ENCODE data around the gene IL22RA2. TPM values are rescaled to one million over a fixed set of nuclear protein-coding genes. Genes with fewer than 3 reads are reported as not detected.

IL22RA2 gene
- total and polyA plus RNA-seq, 4 donors = 0.05 TPM; not detected in 3

DNA sequence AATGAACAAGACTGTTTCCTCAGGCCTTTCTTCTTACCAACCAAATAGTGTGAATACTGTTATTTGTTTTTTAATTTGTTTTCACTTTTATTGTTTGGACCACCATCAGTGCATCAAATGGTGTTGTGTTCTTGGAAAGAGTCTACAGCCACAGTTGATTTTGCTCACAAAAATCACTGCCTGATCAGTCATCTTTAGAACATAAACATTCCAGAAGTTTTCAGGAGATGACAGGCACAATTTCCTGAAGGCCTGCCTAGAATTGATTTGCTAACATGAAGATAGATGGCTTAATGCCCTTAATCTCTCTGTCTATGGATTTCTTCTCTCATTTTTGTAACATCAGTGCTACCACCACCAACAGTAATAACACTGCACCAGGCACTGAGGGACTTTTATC lies 13.5 kb downstream of the IL22RA2 start:
- H3K27ac ChIP-seq (ENCODE audit: low read depth in 1 of 2, low read length in 2 of 2) = no peak overlapping the region
- H3K9ac ChIP-seq (ENCODE audit: low read depth in 1 of 2, low read length in 2 of 2) = no peak overlapping the region
- H3K27me3 ChIP-seq (ENCODE audit: control insufficient read depth in 4 of 4, insufficient read depth in 4 of 4, low read length in 3 of 4) = peaks cover 0 to 5% (median 0%) of the 10 kb centered on the region in 4 donors
- no peak overlapping the region for H3K4me3 ChIP-seq (ENCODE audit: low read depth in 1 of 3, low read length in 3 of 3)
- no peak for DNase-seq (ENCODE audit: low spot score)
- no peaks in the 10 kb centered on the region for H3K4me1 ChIP-seq (ENCODE audit: control insufficient read depth in 4 of 4, insufficient read depth in 4 of 4, low read length in 3 of 4)
- no peak for TF ChIP-seq FOXA2 (IDR thresholded peaks at IDR 0.05)
- TF ChIP-seq EGR1 (IDR thresholded peaks at IDR 0.05; ENCODE audit: low read depth in 2 of 2) = no peak
- TF ChIP-seq JUND (IDR thresholded peaks at IDR 0.05) = no peak
- no peak for TF ChIP-seq TAF1 (conservative IDR thresholded peaks at IDR 0.05)
- TF ChIP-seq RXRA (IDR thresholded peaks at IDR 0.05) = no peak
- no peak for TF ChIP-seq HNF4A (conservative IDR thresholded peaks at IDR 0.05)
- TF ChIP-seq SP1 (IDR thresholded peaks at IDR 0.05) = no peak
- no peak for TF ChIP-seq YY1 (IDR thresholded peaks at IDR 0.05)
- no peak for TF ChIP-seq HNF4G (IDR thresholded peaks at IDR 0.05)
- TF ChIP-seq, protein P1, sequence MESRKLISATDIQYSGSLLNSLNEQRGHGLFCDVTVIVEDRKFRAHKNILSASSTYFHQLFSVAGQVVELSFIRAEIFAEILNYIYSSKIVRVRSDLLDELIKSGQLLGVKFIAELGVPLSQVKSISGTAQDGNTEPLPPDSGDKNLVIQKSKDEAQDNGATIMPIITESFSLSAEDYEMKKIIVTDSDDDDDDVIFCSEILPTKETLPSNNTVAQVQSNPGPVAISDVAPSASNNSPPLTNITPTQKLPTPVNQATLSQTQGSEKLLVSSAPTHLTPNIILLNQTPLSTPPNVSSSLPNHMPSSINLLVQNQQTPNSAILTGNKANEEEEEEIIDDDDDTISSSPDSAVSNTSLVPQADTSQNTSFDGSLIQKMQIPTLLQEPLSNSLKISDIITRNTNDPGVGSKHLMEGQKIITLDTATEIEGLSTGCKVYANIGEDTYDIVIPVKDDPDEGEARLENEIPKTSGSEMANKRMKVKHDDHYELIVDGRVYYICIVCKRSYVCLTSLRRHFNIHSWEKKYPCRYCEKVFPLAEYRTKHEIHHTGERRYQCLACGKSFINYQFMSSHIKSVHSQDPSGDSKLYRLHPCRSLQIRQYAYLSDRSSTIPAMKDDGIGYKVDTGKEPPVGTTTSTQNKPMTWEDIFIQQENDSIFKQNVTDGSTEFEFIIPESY (IDR thresholded peaks at IDR 0.05) = no peak
- TF ChIP-seq, protein P2, sequence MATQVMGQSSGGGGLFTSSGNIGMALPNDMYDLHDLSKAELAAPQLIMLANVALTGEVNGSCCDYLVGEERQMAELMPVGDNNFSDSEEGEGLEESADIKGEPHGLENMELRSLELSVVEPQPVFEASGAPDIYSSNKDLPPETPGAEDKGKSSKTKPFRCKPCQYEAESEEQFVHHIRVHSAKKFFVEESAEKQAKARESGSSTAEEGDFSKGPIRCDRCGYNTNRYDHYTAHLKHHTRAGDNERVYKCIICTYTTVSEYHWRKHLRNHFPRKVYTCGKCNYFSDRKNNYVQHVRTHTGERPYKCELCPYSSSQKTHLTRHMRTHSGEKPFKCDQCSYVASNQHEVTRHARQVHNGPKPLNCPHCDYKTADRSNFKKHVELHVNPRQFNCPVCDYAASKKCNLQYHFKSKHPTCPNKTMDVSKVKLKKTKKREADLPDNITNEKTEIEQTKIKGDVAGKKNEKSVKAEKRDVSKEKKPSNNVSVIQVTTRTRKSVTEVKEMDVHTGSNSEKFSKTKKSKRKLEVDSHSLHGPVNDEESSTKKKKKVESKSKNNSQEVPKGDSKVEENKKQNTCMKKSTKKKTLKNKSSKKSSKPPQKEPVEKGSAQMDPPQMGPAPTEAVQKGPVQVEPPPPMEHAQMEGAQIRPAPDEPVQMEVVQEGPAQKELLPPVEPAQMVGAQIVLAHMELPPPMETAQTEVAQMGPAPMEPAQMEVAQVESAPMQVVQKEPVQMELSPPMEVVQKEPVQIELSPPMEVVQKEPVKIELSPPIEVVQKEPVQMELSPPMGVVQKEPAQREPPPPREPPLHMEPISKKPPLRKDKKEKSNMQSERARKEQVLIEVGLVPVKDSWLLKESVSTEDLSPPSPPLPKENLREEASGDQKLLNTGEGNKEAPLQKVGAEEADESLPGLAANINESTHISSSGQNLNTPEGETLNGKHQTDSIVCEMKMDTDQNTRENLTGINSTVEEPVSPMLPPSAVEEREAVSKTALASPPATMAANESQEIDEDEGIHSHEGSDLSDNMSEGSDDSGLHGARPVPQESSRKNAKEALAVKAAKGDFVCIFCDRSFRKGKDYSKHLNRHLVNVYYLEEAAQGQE (IDR thresholded peaks at IDR 0.05) = no peak
- TF ChIP-seq RAD21 (IDR thresholded peaks at IDR 0.05) = no peak
- TF ChIP-seq, protein P3, sequence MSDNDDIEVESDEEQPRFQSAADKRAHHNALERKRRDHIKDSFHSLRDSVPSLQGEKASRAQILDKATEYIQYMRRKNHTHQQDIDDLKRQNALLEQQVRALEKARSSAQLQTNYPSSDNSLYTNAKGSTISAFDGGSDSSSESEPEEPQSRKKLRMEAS (IDR thresholded peaks at IDR 0.05) = no peak
- TF ChIP-seq, protein P4, sequence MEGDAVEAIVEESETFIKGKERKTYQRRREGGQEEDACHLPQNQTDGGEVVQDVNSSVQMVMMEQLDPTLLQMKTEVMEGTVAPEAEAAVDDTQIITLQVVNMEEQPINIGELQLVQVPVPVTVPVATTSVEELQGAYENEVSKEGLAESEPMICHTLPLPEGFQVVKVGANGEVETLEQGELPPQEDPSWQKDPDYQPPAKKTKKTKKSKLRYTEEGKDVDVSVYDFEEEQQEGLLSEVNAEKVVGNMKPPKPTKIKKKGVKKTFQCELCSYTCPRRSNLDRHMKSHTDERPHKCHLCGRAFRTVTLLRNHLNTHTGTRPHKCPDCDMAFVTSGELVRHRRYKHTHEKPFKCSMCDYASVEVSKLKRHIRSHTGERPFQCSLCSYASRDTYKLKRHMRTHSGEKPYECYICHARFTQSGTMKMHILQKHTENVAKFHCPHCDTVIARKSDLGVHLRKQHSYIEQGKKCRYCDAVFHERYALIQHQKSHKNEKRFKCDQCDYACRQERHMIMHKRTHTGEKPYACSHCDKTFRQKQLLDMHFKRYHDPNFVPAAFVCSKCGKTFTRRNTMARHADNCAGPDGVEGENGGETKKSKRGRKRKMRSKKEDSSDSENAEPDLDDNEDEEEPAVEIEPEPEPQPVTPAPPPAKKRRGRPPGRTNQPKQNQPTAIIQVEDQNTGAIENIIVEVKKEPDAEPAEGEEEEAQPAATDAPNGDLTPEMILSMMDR (IDR thresholded peaks at IDR 0.05; ENCODE audit: low read depth, low read length, missing input control) = no peak
- TF ChIP-seq GABPA (IDR thresholded peaks at IDR 0.05 in 1 of 2, conservative IDR thresholded peaks at IDR 0.05 in 1 of 2) = no peak
- TF ChIP-seq NR2F2 (IDR thresholded peaks at IDR 0.05) = no peak
- TF ChIP-seq, protein P5, sequence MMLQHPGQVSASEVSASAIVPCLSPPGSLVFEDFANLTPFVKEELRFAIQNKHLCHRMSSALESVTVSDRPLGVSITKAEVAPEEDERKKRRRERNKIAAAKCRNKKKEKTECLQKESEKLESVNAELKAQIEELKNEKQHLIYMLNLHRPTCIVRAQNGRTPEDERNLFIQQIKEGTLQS (IDR thresholded peaks at IDR 0.05) = no peak
- no peak for TF ChIP-seq FOXA1 (IDR thresholded peaks at IDR 0.05)
- no peaks in the 10 kb centered on the region for H3K9me3 ChIP-seq (ENCODE audit: control insufficient read depth in 4 of 4, low read length in 3 of 4)
- H3K36me3 ChIP-seq (ENCODE audit: control insufficient read depth in 4 of 4, insufficient read depth in 3 of 4, low read depth in 1 of 4, low read length in 3 of 4) = no peaks in the 10 kb centered on the region
